Ramos (cell line): Measurements from ENCODE around the gene SLC13A2.

Experiments
- in situ Hi-C: fragments of 300-500 bp; cut with MboI; formaldehyde crosslinking; loops from one replicate; pipeline ENCODE4 v1.14.3; 2022; ENCODE audit warnings: low sequenced_read_pairs; ENCODE audit not compliant: unreplicated experiment

The SLC13A2 gene

DNA sequence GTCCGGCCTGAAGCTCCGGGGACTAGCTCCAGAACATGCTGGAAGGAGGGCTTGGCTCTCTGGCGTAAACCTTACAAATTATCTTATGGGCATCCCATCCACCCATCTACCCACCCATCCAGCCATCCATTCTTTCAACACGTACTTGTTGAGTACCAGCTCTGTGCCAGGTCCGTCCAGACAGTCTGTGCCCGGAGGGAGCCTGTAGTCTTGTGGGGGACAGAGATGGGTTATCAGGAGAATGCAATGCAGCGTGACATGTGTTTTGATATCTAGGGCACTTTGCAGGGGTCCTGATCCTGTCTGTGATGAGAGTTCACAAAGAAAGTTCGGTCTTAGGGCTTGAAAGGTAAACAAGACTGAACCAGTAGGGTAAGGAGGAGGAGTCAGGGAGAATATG is 4.1 kb upstream of the SLC13A2 start:
- in situ Hi-C loops = no loop called here

DNA sequence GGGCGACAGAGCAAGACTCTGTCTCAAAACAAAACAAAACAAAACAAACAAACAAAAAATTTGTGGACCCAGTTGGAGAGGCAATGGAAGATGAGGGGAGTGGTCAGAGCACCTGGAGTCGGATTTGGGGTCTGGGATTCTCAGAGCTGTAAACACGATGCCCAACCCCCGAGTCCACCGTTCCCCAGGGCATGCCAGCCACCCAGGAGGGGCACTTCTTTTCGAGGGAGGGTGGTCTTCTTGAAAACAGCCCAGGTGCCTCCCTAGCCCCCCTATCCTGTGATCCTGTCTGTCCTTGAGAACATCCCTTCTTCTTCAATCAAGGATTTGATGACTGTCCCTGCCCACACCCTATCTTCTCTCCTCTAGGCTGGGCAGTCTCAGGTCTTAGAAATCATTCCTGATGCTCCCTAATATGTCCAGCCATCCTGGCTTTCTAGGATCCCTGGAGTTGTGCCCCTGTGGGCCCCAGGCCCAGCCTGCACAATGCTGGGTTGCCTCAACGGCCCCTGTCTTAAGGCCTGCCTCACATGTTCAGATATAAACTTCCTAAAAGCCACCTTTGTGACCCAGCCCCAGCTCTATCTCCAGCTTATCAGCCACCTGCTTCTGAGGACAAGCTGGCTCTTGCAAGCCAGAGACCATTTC is 3.1 kb upstream of the SLC13A2 start:
- in situ Hi-C loops = no loop called here

DNA sequence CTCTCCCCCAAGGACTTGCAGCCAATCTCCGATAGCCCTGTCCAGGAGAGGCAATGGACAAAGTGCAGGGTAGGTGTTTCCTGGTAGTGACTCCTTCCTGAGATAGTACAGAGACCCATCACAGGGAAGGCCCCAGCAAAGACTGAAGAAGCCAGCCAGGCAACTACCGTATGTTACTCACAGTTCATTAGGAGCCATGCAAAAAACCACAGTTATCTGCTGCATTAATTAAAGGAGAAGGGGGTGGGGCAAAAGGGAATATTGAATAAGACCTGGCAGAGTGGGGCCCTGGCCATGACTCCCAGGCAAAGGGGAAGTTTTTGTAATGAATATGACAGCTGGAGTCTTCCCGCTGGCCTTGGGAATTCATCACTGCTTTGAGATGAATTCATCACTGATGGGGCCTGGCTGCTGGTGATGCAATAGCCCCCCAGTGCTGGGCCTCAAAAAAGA is 2.5 kb upstream of the SLC13A2 start:
- in situ Hi-C loops = no loop called here

DNA sequence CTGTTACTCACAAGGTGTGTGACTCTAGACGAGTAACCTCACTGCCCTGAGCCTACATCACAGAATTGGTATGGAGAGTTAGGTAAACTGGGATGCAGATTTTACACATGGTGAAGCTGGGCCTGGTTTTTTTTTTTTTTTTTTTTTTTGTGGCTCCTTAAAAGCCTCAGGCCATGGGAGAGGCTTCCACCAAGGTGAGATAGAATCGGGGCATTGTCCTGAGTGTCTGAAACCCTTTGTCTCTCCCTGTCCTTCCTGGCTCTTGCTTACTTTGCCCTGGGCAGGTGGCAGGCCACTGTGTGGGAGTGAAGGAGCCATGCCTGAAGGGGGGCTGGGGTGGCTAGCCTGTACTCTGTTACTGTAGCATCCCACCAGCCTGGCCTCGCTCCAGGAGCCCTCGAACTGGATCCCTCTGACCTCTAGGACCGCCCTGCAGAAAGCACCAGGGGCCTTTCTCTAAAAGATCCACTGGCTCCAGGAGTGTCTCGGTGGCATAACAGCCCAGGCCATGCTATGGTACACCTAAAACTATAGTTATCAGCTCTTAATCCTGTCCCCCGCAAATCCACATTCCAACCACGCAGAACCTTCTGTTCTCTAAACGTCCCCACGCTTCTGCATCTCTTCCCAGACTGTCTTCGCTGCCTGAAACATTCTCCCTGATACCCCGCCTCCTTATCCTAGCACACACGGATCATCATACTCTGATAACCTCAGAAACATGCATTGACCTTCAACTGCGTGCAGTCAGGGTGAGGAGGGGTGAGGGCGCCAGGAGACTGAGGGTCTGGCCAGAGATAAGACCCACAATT is 1.7 kb upstream of the SLC13A2 start:
- in situ Hi-C loops = no loop called here

DNA sequence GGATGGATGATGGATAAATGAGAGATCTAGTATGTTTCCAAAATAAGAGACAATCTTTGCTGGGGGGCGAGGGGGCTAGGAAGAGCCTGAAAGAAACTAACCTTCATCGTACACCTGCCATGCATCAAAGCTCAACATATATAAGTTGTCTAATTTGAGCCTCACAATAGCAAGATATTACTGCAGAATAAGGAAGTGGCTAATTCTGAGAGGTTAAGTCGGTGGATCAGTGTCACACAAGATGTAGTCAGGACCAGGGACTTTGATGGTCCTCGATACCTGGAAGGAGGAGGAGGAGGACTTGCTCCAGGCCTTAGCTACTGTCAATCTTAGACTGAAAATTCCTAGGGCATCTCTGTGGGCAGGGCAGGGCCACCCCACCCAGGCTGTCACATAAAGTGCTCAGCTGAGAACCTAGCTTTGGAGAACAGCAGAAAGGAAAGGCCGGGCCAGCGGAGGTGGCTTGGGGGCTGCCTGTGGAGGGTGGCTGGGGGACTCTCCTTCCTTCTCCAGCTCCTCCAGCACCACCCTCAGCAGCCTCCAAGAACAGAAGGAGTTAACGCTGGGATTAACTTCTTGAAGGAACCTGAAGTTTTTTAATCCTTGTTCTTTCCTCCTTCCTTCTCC is 460 bp upstream of the SLC13A2 start:
- in situ Hi-C loops = no loop called here

DNA sequence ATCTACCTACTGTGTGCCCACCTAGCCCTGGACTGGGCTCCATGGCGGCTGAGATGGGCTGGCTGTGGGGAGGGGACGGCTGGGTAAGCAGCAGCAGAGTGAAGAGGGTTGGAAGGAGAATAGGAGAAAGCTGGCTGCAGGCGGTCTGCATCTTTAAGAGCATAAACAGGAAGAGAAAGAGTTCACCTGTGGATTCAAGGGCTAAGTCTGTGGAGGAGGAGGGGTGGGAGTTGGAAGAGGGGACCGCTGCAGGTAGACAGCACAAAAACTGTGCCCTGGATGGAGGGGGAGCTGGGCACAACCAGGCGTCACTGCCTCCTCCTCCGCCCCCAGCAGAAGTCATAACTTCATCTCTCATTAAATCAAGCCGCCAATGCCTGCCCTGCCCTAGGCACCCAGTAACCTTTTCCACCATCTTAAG is 677 bp downstream of the SLC13A2 start:
- in situ Hi-C loops = no loop called here

DNA sequence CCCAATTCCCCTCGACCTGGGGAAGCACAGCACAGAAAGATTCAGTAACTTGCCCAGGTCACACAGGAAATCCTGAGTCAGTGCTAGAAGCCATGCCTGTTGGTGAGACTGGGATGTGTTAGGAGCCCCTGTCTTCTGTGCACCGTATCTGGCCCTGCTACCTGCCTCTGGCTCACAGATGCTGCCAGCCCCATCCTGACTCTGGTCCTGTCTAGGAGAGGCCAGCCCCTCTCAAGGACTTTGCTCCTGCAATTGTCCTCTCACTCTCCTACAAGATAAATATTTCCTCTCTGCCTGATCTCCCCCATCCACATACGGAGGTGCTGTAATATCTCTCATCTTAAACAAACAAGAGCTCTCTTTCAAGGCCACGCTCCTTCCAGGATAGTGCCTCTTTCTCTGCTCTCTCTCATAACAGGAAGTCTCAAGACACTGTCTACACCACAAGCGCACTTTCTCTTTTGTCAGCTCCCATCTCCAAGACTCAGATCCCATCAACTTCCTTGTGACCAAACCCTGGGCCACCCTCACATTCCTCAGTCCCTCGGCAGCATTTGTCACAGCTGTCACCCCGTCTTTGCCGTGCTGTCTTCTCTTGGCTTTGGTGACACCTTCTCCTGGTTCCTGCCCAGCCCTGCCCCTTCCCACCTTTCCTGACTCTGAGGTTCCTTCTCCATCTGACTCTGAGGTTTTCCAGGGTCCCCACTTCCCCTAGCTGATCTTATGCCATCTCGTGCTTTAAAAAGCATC is 1.9 kb downstream of the SLC13A2 start:
- in situ Hi-C loops = no loop called here

DNA sequence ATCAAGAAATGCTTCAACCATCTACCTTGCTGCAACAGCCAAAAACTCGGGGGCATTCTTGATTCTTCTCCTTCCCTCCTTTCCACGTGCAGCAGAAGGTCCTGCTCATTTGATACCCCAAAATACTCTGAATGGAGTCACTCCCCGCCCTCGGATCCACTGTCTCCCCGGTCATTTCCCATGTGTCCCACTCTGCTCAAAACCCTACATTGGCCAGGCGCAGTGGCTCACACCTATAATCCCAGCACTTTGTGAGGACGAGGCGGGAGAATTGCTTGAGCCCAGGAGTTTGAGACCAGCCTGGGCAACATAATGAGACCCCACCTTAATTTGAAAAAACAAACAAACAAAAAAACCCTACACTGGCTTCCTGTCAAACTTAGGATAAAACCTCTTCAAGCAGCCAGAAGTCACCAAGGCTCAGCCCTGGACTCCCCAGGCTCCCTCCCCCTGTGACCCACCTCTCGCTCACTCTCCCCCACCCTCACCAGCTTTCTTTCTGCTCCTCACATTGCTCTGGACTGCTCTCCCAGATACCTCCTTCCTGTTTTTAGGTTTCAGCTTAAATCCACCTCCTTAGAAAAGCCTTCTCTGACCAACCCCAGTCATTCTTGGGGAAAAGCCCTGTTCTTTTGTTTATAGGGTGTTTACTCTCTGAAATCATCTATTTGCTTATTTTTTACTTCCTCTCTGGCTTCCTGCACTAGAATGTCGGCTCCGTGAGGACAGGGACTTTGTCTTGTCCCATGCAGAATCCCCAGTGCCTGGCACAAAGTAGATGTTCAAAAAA is 2.8 kb downstream of the SLC13A2 start:
- in situ Hi-C loops = no loop called here

DNA sequence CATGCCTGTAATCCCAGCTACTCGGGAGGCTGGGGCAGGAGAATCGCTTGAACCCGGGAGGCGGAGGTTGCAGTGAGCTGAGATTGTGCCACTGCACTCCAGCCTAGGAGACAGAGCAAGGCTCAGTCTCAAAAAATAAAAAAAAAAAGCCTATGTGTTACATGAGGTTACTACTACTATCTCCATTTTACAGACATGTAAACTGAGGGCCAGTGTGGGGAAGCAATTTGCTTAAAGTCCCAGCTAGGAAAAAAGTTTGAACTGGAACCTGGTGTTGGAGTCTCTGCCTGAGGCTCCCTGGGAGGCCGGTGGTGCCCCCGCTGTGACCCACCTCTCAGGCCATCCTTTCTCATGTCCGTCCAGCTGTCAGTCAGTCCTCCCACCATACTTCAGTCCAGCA is 4.5 kb downstream of the SLC13A2 start:
- in situ Hi-C loops = no loop called here

DNA sequence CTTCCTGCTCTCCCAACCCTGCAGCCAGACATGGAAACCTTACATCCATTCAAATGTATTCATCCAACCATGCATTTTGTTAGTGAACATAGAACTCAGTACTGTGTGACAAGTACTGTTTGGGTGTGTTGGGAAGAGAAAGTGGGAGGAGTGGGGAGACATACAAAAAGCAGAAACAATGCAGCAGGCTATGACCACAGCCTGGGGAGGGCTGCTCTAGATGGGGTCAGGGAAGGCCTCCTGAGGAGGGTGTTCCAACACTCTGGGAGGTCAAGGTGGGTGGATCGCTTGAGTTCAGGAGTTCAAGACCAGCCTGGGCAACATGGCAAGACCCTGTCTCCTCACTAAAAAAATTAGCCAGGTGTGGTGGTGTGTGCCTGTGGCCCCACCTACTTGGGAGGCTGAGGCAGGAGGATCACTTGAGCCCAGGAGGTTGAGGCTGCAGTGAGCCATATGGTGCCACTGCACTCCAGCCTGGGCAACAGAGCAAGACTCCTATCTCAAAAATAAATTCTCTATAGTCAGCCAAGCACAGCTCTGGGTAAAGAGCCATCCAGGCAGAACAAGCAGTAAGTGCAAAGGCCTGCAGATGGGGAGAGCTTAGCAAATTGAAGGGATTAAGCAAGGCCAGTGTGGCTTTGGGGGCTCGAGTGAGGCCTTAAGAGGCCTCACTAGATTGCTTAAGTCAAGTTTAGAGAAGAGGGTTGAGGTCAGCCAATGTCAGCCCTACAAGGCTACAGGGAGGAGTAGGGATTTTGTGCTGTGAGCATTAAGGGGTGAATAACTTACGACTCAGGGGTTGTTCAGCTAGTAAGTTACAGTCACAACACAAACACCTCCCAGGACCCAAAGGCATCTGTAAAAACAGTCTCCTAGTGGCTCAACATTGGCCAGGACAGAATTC is 5.5 kb downstream of the SLC13A2 start:
- in situ Hi-C loops = no loop called here

DNA sequence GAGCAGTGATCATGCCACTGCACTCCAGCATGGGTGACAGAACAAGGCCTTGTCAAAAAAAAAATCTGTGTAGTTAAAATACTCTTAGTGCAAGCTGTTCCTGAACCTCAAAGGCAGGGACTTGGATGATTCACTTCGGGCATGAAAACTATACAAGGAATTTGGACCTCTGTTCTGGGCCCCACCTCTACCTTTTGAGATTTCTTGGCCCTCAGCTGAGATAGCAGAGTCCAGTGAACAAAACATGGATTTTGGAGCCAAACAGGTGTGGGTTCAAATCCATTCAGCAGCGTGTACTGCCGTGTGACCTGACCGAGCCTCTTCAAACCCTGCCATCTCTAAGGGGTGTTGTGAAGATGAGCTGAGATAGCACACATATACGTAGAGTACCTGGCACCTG is 6.8 kb downstream of the SLC13A2 start:
- in situ Hi-C loops = no loop called here

DNA sequence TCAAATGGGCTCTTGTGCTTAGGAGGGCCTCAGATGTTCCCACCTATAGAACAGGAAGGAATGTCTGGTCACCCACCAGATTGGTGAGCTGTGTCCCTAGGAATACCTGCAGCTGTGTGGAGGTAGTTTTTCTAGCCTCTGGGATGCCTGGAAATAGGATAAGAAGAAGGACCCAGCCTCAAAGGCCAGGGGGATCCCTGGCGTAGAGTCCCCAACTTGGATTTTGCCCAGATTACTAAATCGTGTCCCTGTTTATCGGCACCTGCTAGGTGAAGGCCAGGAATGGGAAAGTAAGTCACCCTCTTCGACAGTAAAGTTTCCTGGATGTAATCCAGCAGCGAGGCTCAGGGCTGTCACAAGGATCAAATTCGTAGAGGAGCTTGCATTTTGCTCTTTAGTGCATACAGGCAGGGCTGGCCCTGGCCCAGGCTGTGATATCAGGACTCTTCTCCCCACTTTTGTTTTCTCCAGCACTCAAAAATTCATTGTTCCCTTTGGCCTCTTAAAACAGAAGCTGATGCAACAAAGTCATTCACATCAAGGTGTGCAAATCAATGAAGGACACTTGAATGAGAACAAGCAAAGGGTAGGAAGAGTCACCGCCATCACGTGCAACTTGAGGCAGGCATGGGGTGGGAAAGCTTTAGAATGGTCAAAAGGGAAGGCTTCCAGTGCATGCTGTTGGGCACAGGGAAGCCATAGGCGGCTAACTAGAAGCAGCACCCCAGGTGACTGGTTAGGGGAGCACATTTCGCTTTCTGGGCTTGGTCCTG is 7.5 kb downstream of the SLC13A2 start:
- in situ Hi-C loops = no loop called here

DNA sequence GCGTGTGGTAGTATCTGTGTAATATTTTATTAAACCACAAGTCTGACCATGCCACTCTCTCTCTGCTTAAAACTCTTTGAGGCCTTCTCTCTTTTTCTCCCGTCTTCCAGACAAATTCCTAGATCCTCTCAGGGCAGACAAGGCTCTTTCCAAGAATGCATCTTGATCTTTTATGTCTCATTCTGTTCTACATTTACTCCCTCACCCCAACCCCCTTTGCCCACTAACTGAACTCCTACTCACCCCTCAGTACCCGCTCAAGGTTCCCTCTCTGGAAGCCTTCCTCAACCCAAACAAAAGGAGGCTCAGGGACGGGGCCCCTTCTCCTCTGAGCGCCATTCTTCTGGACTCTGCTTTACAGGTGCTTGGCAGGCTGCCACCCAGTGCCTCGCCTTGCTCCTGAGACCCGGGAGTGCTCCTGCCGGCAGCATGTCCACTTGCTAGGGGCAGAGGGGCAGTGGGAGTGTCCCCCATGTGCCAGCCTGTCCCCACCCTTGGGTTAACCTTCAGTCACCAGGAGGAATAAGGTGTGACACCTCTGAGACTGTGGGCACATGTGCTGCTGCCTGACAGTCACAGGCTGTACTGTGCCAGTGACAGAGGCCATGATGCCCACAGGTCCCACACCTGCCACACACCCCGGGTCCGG is 9.2 kb downstream of the SLC13A2 start:
- in situ Hi-C loops = no loop called here

DNA sequence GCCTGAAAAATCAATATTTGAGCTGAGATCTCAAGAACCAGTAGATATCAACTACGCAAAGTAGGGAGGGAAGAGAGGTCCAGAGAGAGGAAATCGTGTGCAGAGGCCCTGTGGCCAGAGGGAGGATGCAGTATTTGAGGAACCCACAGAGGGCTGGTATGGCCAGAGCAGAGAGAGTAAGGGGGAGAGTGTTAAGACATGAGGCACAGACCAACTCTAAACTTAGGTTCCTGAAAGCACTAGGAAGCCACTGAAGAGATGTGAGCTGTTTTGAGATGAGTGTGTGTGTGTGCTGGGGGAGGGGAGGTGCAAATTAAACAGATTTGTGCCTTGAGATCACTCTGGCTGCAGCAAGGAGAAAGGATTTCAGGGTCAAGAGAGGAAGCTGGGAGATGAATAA is 10.9 kb downstream of the SLC13A2 start:
- in situ Hi-C loops = no loop called here

DNA sequence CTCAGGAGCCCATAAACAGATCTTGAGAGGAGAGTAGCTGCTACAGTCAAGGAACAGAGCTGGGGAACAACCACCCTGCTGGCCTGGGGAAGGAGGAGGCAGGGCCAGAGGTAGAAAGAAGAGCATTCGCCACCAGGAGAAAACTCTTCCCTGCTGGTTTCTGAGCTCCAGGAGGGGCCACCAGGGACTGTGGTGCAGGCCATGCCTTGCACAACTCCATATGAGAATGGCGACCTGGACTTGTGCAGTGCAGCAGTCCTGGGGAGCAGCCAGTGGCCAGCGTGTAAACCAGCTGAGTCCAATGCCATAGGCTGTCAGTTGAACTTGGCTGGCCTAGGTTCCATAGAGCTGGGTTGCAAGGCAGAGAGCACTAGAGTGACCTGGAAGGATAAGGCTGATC is 11.6 kb downstream of the SLC13A2 start:
- in situ Hi-C loops = no loop called here

DNA sequence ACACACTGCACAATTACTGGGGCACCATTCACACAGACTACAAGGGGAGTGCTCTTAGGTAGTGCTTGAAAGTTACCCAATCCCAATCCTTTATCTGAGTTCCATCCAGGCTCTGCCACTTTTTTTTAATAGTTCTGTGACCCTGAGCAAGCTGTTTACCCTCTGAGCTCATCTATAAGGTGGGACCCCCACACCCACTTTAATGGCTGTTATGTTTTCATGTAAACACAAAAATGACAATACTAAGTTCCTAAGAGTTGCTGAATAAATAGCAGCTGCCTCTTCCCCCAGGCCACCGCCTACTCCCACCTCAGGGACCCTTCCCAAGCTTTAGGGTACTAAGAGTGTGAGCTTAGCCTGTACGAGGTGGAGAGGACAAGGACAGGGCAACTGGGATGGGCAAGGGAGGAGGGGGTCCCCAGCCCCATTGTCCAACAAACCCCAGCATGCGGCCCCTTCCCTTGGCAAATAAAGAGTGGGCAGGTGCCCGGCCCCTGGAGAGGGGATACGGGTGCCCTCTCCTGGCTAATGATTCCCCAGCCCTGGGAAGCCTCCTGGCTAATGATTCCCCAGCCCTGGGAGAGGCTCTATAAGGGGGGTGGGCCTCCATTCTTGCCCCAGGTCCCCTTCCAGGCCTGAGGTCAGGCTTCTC is 14.6 kb downstream of the SLC13A2 start:
- in situ Hi-C loops = no loop called here

DNA sequence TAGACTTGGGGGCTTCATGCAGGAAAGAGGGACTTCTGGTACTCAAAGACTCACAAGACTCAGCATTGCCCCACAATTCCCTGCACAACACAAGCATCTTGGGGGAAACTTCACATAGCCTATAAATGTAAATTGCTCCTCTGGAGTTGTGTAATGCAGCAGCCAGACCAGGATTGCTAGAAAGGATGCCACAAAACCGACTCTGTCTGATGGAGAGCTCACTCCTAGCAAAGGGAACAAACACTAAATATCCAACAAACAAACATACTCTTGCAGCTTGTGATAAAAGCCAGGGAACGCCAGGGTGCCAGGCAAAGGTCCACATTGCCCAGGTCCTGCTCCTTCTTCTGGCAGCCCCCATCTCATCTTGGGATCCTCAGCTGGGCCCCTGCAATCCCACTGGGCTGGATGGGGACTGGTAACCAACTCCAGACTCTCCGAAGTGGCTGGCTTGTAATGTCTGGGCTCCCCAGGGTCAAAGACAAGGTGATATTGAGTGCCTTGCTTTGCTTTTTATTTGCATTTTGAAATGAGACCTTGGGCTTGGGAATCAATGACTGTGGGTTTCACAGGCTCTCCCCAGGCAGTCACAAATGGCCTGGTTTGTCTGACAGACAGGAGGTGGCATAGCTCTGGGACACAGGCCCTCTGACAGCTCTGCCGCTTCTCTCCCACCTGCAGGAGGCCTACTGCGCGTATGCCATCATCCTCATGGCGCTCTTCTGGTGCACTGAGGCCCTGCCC is 15.3 kb downstream of the SLC13A2 start:
- in situ Hi-C loops = no loop called here
